ENCODE results near the gene UROC1. TPM values are rescaled to one million over a fixed set of nuclear protein-coding genes. Genes with fewer than 3 reads are reported as not detected.

Gene UROC1
- not detected in 2 replicates for total RNA-seq

DNA sequence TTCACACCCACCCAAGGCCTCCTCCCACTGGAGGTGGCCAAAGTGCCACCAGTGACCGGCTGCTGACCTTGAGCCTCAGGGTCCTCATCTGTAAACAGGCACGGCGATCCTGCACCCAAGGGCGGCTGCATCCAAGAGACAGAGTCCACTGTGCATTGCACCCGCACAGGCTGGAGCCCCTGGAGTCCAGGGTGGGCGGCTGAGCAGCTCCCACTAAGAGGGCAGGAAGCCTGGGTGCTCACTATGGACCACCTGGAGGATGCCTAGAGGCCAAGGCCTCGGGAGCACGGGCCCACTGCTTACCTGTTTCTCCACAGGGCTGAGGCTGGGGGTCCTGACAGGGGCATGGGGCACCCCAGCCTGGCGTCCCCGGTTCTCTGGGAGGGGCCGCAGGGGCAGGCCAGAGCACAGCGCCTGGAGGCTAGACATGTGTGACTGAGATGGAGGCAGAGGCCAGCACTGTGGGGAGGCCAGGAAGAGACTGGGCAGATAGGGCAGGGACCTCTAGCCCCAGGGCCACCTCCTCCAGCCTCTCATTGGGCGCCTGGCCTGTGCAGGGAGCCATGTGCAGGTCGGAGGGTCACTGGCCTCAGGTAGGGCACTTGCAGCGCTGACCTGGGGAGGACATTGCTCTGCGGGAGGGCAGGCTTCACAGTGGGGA lies at the start of gene UROC1:
Gene UROC1 (minus strand): TSS at position 483 of the 661 bp plus-strand sequence. CDS start 54 bp downstream, at position 429.

DNA sequence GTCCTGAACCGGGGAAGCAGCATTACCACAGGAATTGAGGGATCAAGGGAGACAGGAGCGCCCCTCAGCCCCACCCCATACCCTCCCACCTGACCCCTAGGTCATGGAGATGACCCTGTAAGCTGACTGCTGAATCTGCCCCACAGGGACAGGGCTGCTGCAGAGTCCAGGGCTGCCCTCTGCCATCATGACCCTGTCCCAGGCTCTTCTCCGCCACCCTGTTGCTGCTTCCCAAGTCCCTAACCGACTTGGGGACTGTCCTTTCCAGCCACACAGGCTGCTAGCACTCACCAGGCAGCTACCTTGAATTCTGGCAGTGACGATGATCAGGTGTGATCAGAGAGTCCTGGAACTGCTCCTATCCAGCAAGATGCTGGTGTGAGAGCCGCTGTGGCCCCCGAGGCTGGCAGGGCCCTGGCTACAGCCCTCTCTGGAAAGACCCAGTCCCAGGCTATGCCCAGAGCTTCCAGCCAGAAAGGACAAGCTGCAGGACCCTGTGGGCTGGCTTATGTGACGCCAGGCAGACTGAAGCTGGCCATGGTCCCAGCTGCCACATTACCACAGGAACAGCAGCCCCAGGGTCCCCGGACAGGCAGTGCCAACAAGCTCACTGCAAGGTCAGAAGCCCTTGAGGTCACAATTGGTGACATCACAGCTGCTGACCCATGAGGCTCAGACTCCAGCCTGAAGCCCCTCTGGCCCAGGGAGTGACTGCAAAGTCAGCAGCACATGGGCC lies 40.9 kb upstream of the UROC1 start, which contains the start of gene C3orf22:
Gene C3orf22 (minus strand): TSS at position 597 of the 736 bp plus-strand sequence. CDS start 5,542 bp downstream, outside the sequence.

DNA sequence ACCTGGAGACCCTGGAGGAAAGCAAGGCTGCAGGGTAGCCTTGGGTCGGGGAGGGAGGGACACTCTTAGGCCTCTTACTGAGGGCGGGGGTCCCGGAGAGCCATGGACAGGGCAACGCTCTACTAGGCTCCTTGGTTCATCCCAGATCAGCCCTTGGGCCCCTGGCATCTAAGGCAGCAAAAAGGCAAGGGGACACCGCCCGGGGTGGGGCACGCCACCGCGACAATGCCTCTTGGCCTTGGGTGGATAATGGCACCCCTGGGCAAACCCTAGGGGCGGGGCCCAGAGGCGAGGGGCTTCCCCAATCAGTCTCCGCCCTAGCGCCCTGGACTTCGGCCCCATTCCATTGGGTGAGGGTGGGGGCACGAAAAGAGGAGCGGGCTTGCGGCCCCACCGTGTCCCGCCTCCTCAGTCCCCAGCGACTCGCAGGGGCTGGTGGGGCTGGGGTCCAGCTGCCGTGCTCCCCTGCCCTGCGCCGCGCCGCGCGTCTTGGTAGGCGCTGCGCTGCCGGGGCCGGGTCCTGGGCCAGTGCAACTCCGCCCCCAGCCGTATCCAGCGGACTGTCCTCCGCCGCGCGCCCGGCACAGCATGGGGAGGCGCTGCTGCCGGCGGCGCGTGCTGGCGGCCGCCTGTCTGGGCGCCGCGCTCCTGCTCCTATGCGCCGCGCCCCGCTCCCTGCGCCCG lies 6.3 kb upstream of the UROC1 start, which contains the start of gene CHST13:
Gene CHST13 (plus strand): TSS at position 411 of the 684 bp plus-strand sequence. CDS start 178 bp downstream, at position 589.

DNA sequence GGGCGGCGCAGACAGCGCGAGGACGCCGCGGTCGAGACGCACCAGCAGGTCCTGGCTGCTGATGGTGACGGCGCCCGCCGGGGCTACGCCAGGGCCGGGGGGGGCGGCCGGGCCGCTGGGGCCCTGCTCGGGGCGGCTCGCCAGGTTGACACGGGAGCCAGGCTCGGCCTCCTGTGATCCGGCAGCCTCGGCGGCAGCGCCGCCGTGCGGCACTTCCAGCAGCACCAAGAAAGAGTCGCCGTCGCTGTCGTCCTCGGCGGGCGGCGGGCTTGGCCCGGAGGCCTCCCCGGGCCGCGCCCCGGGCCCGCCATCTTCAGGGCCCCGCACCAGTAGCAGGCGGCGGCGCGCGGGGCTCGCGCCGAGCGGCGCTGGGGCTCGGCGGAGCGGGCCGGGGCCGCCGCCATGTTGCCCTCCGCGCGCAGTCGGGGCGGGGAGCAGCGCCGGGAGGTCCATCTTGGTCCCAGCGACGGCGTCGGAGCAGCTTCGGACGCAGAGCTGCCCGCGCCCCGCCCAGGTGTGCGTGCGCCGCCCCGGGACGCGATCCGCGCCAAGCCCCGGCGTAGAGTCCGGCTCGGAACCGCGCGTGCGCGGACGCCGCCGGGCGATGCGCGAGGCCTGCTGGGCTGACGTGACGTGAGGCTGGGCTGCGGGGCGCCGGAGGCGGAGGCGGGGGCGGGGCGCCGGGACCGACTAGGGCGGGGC lies 42.0 kb downstream of the UROC1 start, which contains the start of gene ZXDC:
Gene ZXDC (minus strand): TSS at position 479 of the 702 bp plus-strand sequence. CDS start 26 bp downstream, at position 453.

Other genes starting within 250 kb of the UROC1 start
- 2.9 and 3.2 TPM in 2 replicates for gene KLF15, start 160.4 kb downstream of the UROC1 start, total RNA-seq
- gene CFAP100, start 122.9 kb downstream of the UROC1 start, total RNA-seq: not detected in 2 replicates
- gene ZXDC, start 41.9 kb downstream of the UROC1 start, total RNA-seq: 16.4 and 17.2 TPM in 2 replicates
- not detected in 2 replicates for gene CHST13, start 6.4 kb upstream of the UROC1 start, total RNA-seq
- not detected in 2 replicates for gene C3orf22, start 41.2 kb upstream of the UROC1 start, total RNA-seq
- gene TXNRD3, start 137.4 kb upstream of the UROC1 start, total RNA-seq: 8.7 and 9.8 TPM in 2 replicates
- 11.9 and 12.6 TPM in 2 replicates for gene CHCHD6, start 186.5 kb upstream of the UROC1 start, total RNA-seq

Measured in aortic smooth muscle cell (primary cell).